ENCODE data around the gene ABCA13. TPM values are rescaled to one million over a fixed set of nuclear protein-coding genes. Genes with fewer than 3 reads are reported as not detected.

ABCA13 gene
- total and polyA plus RNA-seq, 2 experiments from 2014 or later: 0.11 TPM; not detected in 1

- 0 to 6% methylated on average over 1 of the region's 1 CpG for WGBS, 2 experiments (ENCODE audit: low coverage in 1 of 2, low lambda C conversion rate in 2 of 2, missing lambda C conversion rate in 2 of 2)
Observed at GRCh38 chr7:48402721-48403120, 231.5 kb downstream of the ABCA13 start.

GRCh38 chr7:48408731-48409130, 237.5 kb downstream of the ABCA13 start:
- no peak overlapping the region for H3K4me2 ChIP-seq (ENCODE audit: unreplicated experiment)
- no peaks in the 10 kb centered on the region for H3K9me2 ChIP-seq (ENCODE audit: insufficient read depth)
- H3K27ac ChIP-seq: no peak overlapping the region
- H3K4me3 ChIP-seq: no peak overlapping the region
- DNase-seq: no peak
- H3F3A ChIP-seq (ENCODE audit: insufficient read depth): no peaks in the 10 kb centered on the region
- H3K4me1 ChIP-seq (ENCODE audit: insufficient read depth): no peaks in the 10 kb centered on the region
- H3K9me3 ChIP-seq (ENCODE audit: low read depth): no peaks in the 10 kb centered on the region
- H3K36me3 ChIP-seq (ENCODE audit: low read depth): no peaks in the 10 kb centered on the region
- no peaks in the 10 kb centered on the region for H3K79me2 ChIP-seq (ENCODE audit: insufficient read depth)
- in situ Hi-C loops (cut with MboI): no loop called here
- no peak for TF ChIP-seq EZH2 (IDR thresholded peaks at IDR 0.05; ENCODE audit: insufficient read depth, poor library complexity, severe bottlenecking)
- no peak for TF ChIP-seq EZH2phosphoT487 (IDR thresholded peaks at IDR 0.05; ENCODE audit: insufficient read depth, low read depth)
- H2AFZ ChIP-seq: no peak overlapping the region
- 22 to 24% methylated on average over 4 of the region's 4 CpGs for WGBS, 2 experiments (ENCODE audit: low coverage in 1 of 2, low lambda C conversion rate in 2 of 2, missing lambda C conversion rate in 2 of 2)
- no peak overlapping the region for H3K9ac ChIP-seq
- no peaks in the 10 kb centered on the region for H4K20me1 ChIP-seq (ENCODE audit: insufficient read depth)
- H3K27me3 ChIP-seq (replicated peaks; ENCODE audit: insufficient read depth): no peaks in the 10 kb centered on the region

More at GRCh38 chr7:48402721-48403120, 231.5 kb downstream of the ABCA13 start:
- no peaks in the 10 kb centered on the region for H3F3A ChIP-seq (ENCODE audit: insufficient read depth)
- in situ Hi-C loops (cut with MboI): no loop called here
- H3K9ac ChIP-seq: no peak overlapping the region
- H3K36me3 ChIP-seq (ENCODE audit: low read depth): no peaks in the 10 kb centered on the region
- no peak overlapping the region for H3K4me3 ChIP-seq
- H3K4me2 ChIP-seq (ENCODE audit: unreplicated experiment): no peak overlapping the region
- TF ChIP-seq EZH2 (IDR thresholded peaks at IDR 0.05; ENCODE audit: insufficient read depth, poor library complexity, severe bottlenecking): no peak
- TF ChIP-seq EZH2phosphoT487 (IDR thresholded peaks at IDR 0.05; ENCODE audit: insufficient read depth, low read depth): no peak
- no peaks in the 10 kb centered on the region for H3K27me3 ChIP-seq (replicated peaks; ENCODE audit: insufficient read depth)
- no peak overlapping the region for H2AFZ ChIP-seq
- H3K9me2 ChIP-seq (ENCODE audit: insufficient read depth): no peaks in the 10 kb centered on the region
- no peaks in the 10 kb centered on the region for H3K9me3 ChIP-seq (ENCODE audit: low read depth)
- H3K27ac ChIP-seq: no peak overlapping the region
- H4K20me1 ChIP-seq (ENCODE audit: insufficient read depth): no peaks in the 10 kb centered on the region
- DNase-seq: no peak
- H3K79me2 ChIP-seq (ENCODE audit: insufficient read depth): no peaks in the 10 kb centered on the region
- no peaks in the 10 kb centered on the region for H3K4me1 ChIP-seq (ENCODE audit: insufficient read depth)

GRCh38 chr7:48411619-48412018, 240.4 kb downstream of the ABCA13 start:
- H3K36me3 ChIP-seq (ENCODE audit: low read depth): no peaks in the 10 kb centered on the region
- no peaks in the 10 kb centered on the region for H3K79me2 ChIP-seq (ENCODE audit: insufficient read depth)
- no peak overlapping the region for H2AFZ ChIP-seq
- H3K27me3 ChIP-seq (replicated peaks; ENCODE audit: insufficient read depth): no peaks in the 10 kb centered on the region
- no peak overlapping the region for H3K27ac ChIP-seq
- no peak overlapping the region for H3K9ac ChIP-seq
- no peaks in the 10 kb centered on the region for H4K20me1 ChIP-seq (ENCODE audit: insufficient read depth)
- 28 to 36% methylated on average over 5 of the region's 5 CpGs for WGBS, 2 experiments (ENCODE audit: low coverage in 1 of 2, low lambda C conversion rate in 2 of 2, missing lambda C conversion rate in 2 of 2)
- no peaks in the 10 kb centered on the region for H3F3A ChIP-seq (ENCODE audit: insufficient read depth)
- H3K4me2 ChIP-seq (ENCODE audit: unreplicated experiment): no peak overlapping the region
- in situ Hi-C loops (cut with MboI): no loop called here
- no peaks in the 10 kb centered on the region for H3K4me1 ChIP-seq (ENCODE audit: insufficient read depth)
- no peak for DNase-seq
- no peak overlapping the region for H3K4me3 ChIP-seq
- no peaks in the 10 kb centered on the region for H3K9me2 ChIP-seq (ENCODE audit: insufficient read depth)
- TF ChIP-seq EZH2 (IDR thresholded peaks at IDR 0.05; ENCODE audit: insufficient read depth, poor library complexity, severe bottlenecking) (no peak), EZH2phosphoT487 (IDR thresholded peaks at IDR 0.05; ENCODE audit: insufficient read depth, low read depth) (no peak)
- no peaks in the 10 kb centered on the region for H3K9me3 ChIP-seq (ENCODE audit: low read depth)

GRCh38 chr7:48414011-48414732, 242.9 kb downstream of the ABCA13 start:
- Histone ChIP-seq H3K79me2 (ENCODE audit: insufficient read depth) (no peaks in the 10 kb centered on the region), H3K9me3 (ENCODE audit: low read depth) (no peaks in the 10 kb centered on the region), H2AFZ (no peak overlapping the region), H3K4me2 (ENCODE audit: unreplicated experiment) (no peak overlapping the region), H4K20me1 (ENCODE audit: insufficient read depth) (no peaks in the 10 kb centered on the region), H3F3A (ENCODE audit: insufficient read depth) (no peaks in the 10 kb centered on the region), H3K9me2 (ENCODE audit: insufficient read depth) (no peaks in the 10 kb centered on the region), H3K4me3 (no peak overlapping the region), H3K4me1 (ENCODE audit: insufficient read depth) (no peaks in the 10 kb centered on the region), H3K36me3 (ENCODE audit: low read depth) (no peaks in the 10 kb centered on the region), H3K27ac (no peak overlapping the region), H3K9ac (no peak overlapping the region), H3K27me3 (replicated peaks; ENCODE audit: insufficient read depth) (no peaks in the 10 kb centered on the region)
- TF ChIP-seq EZH2 (IDR thresholded peaks at IDR 0.05; ENCODE audit: insufficient read depth, poor library complexity, severe bottlenecking) (no peak), EZH2phosphoT487 (IDR thresholded peaks at IDR 0.05; ENCODE audit: insufficient read depth, low read depth) (no peak)
- 27 to 35% methylated on average over 10 of the region's 10 CpGs for WGBS, 2 experiments (ENCODE audit: low coverage in 1 of 2, low lambda C conversion rate in 2 of 2, missing lambda C conversion rate in 2 of 2)
- in situ Hi-C loops (cut with MboI): no loop called here
- DNase-seq: no peak

Data from GM23248 (cell line).